GM12865 (cell line): ENCODE data around the gene MTMR3.

Experiments
- DNase-seq: peaks from one replicate; pipeline ENCODE4 v3.0.0; 2010; ENCODE audit warnings: low read depth
- H3K4me3 ChIP-seq: 2 replicates; pipeline ENCODE4 v1.5.1; 2011; ENCODE audit warnings: mild to moderate bottlenecking, low read depth, low read length, control low read depth
- TF ChIP-seq, protein P1 (sequence below): IDR thresholded peaks from 2 replicates; pipeline ENCODE4 v1.5.1; 2011; ENCODE audit warnings: low read length, control low read depth, low read depth, inconsistent platforms; ENCODE audit not compliant: insufficient read depth; ENCODE audit errors: missing control alignments

MTMR3 gene

DNA sequence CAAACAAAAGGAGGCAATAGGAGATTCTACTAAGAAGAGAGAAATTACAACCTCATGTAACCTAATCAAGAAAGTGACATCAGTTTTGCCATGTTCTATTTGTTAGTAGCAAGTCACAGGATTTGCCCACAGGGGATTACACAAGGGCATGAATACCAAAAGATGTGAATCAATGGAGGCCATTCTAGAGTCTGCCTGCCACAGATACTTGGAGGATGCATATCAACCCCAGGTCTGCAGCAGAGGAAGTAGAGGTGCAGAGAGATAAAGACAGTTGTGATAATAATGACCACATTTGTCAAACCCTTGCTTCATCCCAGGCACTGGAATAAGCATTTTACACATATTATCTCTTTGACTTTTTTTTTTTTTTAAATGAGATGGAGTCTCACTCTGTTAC is 42.5 kb upstream of the MTMR3 start:
- TF ChIP-seq, protein P1, sequence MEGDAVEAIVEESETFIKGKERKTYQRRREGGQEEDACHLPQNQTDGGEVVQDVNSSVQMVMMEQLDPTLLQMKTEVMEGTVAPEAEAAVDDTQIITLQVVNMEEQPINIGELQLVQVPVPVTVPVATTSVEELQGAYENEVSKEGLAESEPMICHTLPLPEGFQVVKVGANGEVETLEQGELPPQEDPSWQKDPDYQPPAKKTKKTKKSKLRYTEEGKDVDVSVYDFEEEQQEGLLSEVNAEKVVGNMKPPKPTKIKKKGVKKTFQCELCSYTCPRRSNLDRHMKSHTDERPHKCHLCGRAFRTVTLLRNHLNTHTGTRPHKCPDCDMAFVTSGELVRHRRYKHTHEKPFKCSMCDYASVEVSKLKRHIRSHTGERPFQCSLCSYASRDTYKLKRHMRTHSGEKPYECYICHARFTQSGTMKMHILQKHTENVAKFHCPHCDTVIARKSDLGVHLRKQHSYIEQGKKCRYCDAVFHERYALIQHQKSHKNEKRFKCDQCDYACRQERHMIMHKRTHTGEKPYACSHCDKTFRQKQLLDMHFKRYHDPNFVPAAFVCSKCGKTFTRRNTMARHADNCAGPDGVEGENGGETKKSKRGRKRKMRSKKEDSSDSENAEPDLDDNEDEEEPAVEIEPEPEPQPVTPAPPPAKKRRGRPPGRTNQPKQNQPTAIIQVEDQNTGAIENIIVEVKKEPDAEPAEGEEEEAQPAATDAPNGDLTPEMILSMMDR = no peak
- DNase-seq = no peak
- no peak overlapping the region for H3K4me3 ChIP-seq

DNA sequence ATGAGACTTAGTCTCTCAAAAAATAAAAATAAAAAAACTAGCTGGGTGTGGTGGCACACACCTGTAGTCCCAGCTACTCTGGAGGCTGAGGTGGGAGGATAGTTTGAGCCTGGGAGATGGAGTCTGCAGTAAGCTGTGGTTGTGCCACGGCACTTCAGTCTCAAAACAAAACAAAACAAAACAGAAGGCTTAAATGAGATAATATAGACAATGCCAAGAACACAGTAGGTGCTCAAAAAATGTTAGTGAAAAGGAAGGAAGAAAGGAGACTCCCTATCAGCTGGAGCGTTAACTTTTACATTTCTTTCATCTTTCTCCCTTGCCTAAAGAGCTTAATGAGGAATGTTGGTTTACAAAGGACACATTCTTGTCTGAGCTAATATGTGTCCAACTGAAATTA is 40.8 kb upstream of the MTMR3 start:
- TF ChIP-seq, protein P1 = no peak
- no peak overlapping the region for H3K4me3 ChIP-seq
- no peak for DNase-seq

DNA sequence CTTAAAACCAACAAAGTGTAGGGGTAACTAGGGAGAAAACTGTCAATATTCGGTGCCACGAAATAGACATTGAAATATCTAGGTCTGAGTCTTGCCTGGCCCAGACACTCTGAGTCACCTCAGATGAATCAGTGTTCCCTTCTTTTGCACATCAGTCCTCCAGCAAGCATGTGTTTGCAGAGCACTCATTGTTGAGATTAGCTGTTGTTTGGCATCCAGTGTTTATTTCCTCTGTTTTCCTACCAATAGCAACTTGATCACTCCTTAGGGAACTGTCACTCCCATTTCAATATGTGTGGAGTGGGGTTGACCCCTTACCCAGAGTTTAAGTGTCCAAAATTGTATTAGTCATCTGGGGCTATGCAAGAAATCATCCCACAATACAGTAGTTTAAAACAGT is 40.2 kb upstream of the MTMR3 start:
- no peak overlapping the region for H3K4me3 ChIP-seq
- TF ChIP-seq, protein P1 = no peak
- no peak for DNase-seq

DNA sequence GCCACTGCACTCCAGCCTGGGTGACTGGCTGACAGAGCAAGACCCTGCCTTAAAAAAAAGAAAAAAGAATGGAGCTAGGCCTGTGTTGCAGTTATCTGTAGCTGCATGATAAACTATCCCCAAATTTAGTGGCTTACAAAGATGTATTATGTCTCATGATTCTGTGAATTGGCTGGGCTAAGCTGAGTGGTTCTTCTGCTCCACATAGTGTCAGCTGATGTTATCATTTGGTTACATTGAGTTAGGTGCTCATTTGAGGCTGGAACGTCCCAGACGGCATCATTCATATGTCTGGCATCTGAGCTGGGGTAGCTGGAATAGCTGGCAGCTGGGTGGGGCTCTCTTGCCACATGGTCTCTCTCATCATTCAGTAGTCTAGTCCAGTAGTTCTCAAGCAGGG is 36.7 kb upstream of the MTMR3 start:
- no peak for DNase-seq
- TF ChIP-seq, protein P1 = no peak
- H3K4me3 ChIP-seq = no peak overlapping the region

DNA sequence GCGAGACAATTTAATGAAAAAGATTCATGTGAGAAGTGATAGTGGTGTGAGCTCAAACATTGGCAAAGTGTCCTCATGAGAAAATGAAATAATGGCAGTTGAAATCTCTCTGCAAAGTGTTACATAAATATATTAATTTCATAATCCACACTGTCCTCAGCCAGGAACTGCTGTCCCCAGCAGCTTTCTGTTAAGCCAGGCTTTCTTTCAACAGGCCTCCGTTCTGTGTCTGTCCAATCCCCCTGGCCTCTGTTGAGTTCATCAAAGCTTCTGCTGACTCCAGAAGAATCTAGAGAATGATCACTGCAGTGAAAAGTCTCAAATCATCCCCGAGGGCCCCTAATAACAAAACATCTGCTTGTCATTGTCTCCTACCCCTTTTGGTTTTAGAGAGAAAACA is 34.9 kb upstream of the MTMR3 start:
- no peak overlapping the region for H3K4me3 ChIP-seq
- no peak for DNase-seq
- TF ChIP-seq, protein P1 = no peak

DNA sequence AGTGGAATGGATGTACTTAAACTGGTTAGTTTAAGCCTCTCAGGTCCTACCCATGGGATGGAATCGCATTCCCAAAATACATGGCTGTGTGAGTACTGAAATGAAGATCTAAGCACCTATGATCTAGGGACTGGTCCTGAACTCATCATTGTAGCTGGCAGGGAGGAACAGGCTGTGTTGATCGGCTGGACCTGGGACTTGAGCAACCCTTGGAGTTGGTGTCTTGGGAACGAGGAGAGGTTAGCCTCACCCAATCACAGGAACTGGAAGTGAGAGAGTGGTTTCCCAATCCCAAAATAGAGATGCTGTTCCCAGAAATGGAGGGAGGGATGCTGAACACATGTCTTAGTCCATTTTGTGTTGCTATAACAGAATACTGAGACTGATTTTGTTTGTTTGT is 28.5 kb upstream of the MTMR3 start:
- no peak for DNase-seq
- no peak overlapping the region for H3K4me3 ChIP-seq
- TF ChIP-seq, protein P1 = no peak

DNA sequence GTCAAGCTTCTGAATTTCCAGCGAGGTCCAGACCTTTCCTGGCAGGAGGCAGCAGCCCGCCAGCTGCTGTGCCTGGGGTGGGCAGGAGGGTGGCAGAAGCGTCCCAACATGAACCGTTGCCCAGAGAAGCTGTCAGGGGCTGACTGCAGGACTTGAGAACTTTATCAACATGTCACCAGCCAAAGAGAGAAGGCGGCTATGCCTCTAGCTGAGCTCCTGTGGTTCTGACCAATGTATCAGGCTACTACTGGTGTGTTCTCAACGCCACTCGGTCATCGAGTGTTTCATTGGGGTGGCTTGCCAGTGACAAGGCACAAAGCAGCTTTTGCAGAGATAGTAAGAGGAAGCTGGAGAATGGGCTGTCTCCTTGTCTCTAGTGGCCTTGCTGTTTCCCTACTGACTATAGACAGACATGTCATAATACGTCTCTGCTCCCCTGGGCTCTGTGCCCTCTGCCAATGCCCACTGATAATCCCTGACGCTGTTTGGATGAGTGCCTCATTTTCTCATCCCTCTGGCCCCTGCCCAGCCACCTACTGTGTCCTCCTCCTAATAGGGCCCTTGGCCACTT is 27.3 kb upstream of the MTMR3 start:
- TF ChIP-seq, protein P1 = no peak
- H3K4me3 ChIP-seq = no peak overlapping the region
- DNase-seq = no peak
